HPDE6-E6E7 (cell line): ENCODE measurements around the gene ITGB7.
A peak's percentile ranks its signal among the peaks of the same experiment; 100 is the strongest.

ENCODE experiments used
- DNase-seq: peaks from one replicate; pipeline ENCODE4 v3.0.0; 2011; ENCODE audit warnings: missing footprints; ENCODE audit errors: extremely low spot score

ITGB7 gene

GRCh38 chr12:53230108-53230845, 23.2 kb upstream of the ITGB7 start:
- DNase-seq, result no peak

GRCh38 chr12:53229454-53229853, 22.4 kb upstream of the ITGB7 start:
- no peak for DNase-seq

- DNase-seq, result no peak
These were observed 20.8 kb upstream of the ITGB7 start for GRCh38 chr12:53227836-53228235.

- no peak for DNase-seq
These were observed 20.3 kb upstream of the ITGB7 start for GRCh38 chr12:53227341-53227740.

DNA sequence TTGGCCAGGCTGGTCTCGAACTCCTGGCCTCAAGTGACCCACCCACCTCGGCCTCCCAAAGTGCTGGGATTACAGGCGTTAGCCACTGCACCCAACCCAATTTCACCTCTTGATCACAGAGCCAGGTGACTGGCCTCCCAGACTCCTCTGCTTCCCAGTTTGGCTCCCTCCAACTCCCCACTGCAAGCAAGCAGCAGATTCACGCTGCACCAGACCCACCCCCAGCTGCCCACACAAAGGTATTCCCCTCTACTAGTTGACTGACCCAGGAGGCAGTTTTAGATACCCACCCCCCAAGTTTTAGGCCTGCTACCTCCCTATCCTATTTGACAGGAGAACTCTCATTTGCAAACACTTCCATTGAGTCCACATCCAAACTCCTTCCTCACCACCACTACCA, 19.8 kb upstream of the ITGB7 start:
- DNase-seq, result no peak

DNA sequence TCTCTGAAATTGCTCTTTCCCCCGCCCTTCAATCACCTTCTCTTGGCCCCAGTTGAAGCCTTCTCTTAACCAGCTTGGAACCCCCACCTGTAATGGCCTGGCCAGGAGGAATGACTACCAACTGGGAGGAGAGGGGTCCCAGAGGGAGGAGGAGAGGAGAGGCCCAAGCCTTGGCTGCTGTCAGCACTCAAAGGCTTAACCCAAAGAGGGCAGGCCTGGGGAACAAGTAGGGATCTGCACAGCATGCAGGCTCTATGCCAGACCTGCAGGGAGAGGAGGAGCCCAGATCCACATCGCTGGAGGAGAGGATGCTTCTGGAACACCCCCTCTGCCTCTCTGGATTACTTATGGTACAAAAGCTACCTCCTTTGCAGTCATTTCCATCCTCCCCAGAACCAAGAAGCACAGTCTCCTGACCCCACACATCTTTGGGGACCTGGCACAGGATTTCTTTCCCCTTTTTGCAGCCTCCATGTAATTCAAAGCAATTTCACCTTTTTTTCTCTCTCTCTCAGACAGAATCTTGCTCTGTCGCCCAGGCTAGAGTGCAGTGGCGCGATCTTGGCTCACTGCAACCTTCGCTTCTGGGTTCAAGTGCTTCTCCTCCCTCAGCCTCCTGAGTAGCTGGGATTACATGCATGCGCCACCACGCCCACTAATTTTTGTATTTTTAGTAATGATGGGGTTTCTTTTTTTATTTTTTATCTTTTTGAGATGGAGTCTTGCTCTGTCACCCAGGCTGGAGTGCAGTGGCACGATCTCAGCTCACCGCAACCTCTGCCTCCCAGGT, 18.8 kb upstream of the ITGB7 start:
- DNase-seq, result no peak

GRCh38 chr12:53224897-53225634, 18.0 kb upstream of the ITGB7 start:
- DNase-seq, result no peak

DNA sequence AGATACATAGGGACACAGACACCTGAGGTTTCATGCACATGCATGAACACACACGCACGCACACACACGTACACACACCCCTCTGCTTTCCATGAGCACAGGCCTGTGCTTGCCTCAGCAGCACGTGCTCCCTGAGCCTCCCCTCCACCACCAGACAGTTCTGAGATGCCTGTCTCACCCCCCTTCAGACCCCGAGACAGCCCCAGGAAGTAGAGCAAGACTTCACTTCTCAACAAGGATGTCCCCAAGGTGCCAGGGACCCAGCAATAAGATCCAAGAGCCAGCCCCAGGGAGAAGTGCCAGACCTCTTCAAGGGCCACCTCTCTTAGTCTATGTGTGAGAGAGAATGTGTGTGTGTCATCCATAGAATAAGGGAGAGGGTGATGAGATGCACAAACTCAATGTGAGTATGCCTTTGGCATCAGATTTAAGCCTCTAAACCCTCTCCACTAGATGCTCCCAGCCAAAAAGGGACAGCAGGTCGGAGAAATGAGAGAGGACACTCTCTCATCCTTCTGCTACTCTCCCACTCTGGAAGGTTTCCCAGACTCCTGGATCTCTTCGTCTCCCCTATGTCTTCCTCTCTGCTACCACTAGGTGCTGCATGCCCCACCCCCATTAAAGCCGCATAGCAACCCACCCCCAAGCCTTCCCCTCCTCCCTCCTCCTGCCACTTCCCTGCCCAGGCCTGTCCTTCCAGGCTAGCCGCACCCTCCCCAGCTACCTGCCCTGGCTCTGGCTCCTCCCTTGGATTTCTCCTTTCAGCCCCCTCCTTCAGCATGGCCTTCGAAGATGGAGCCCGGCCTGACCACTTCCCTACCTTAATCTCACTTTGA, 17.2 kb upstream of the ITGB7 start:
- DNase-seq, result no peak

GRCh38 chr12:53223389-53224060, 16.5 kb upstream of the ITGB7 start:
- no peak for DNase-seq

GRCh38 chr12:53222806-53223261, 15.8 kb upstream of the ITGB7 start:
- DNase-seq, result no peak

- DNase-seq, result no peak
These were observed 15.2 kb upstream of the ITGB7 start for GRCh38 chr12:53222170-53222721.

DNA sequence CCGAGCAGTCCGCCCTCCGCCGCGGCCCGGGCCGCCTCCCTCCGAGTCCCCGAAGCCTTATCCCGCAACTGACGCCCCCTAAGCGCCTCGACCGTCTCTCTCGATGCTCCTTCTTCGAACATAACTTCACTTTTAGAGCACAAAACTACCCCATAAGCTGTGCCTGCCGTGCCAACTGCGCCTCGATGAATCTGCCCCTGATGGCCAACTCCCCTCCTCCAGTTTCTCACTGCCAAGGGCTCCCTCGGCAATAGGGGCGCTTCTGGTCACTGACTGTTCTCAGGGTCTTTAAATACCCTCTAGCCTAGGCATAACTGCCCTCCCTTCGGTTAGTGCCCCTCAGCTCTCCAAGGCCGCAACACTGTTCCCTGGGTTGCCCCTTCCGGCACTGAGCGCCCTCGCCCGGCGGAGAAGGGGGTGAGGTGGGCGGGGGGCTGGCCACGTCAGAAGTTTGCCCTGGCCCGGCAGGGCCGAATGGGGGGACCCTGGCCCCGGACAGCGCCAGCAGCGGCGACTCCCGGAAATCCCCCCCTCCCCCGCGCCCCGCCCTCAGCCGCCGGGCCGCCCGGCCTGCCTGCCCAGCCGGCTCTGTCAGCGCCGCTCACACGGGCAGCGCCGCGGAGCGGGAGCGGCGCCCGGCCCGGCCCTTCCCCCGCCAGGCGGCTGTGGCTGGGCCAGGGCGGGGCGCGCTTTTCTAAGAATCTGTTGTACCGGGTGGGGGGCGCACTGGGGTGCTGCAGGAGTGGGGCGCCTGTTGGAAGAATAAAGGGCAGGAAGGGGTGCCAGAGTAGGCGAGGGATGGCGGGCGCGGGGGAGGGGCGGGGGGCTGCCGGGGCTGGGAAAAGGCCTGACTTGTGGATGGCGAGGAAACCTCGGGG, 14.4 kb upstream of the ITGB7 start:
- DNase-seq, result no peak

GRCh38 chr12:53220694-53221202, 13.7 kb upstream of the ITGB7 start:
- DNase-seq, result peak; percentile 93

- no peak for DNase-seq
These were observed 13.1 kb upstream of the ITGB7 start for GRCh38 chr12:53219956-53220693.

- no peak for DNase-seq
These were observed 12.4 kb upstream of the ITGB7 start for GRCh38 chr12:53219292-53219955.

DNA sequence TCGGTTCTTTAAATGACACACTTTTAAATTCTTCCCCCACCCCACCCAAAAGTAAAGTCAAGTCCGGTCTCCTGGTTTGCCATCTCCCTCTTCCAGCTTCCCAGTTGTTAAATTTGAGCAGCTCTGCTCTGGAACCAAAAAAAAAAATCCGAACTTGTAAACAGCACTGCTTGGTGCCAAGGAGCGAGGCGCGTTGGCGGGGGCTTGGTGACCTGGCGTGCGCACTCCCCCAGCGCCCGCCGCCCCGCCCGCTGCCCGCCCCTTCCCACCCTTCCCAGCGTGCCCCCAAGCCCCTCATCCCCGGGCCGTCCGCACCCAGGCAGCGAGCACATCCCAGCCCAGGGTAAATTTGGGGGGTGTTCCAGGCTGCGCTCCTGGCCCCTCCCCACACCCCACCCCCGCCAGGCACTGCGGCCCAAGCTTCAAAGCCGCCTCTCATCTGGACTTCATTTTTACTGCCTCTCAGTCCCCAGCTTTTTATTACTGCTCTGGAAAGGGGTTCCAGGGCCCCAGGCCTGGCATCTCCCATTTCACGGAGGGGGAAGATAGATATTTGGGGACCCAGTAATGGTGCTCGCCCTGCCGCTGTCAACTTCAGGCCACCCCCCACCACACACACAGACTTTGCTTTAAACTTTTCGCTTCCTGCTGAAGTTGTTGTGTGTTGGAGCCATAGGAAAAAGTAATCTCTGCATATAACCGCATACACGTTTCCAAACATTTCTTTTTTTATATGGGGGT, 11.7 kb upstream of the ITGB7 start:
- DNase-seq, result no peak

- DNase-seq, result no peak
These were observed 10.9 kb upstream of the ITGB7 start for GRCh38 chr12:53217931-53218307.
